HepG2 (cell line): ENCODE data around the gene PRM2. TPM values are rescaled to one million over a fixed set of nuclear protein-coding genes. Genes with fewer than 3 reads are reported as not detected.
A peak's percentile ranks its signal among the peaks of the same experiment; 100 is the strongest.

Experiments used
- AGO1 ChIP-seq: fragments of 200-400 bp; formaldehyde crosslinking; IDR thresholded peaks from 2 replicates; pipeline ENCODE4 v1.6.1; 2017; ENCODE audit warnings: mild to moderate bottlenecking, low read depth, low read length, moderate library complexity; ENCODE audit not compliant: poor library complexity, severe bottlenecking
- ELF1 ChIP-seq: sonication (generic); formaldehyde crosslinking; IDR thresholded peaks from 2 replicates; pipeline ENCODE4 v1.4.0; 2020; ENCODE audit warnings: missing genetic modification reagents
- FIP1L1 ChIP-seq: fragments of 200-400 bp; formaldehyde crosslinking; IDR thresholded peaks from 2 replicates; pipeline ENCODE4 v1.6.1; 2018; ENCODE audit warnings: low read depth, mild to moderate bottlenecking, low read length, moderate library complexity, borderline replicate concordance; ENCODE audit not compliant: insufficient read depth
- HBP1 ChIP-seq: IDR thresholded peaks from 2 replicates; pipeline ENCODE4 v1.6.1; 2016; ENCODE audit warnings: low read depth, control low read depth
- HMGA1 ChIP-seq: sonication (generic); formaldehyde crosslinking; conservative IDR thresholded peaks from 2 replicates; pipeline ENCODE4 v1.4.0; 2020; ENCODE audit warnings: missing genetic modification reagents
- KDM4B ChIP-seq: sonication (generic); formaldehyde crosslinking; IDR thresholded peaks from 2 replicates; pipeline ENCODE4 v1.4.0; 2020; ENCODE audit warnings: missing genetic modification reagents
- MIXL1 ChIP-seq: IDR thresholded peaks from 2 replicates; pipeline ENCODE4 v1.6.1; 2016
- MTF2 ChIP-seq: sonication (generic); formaldehyde crosslinking; IDR thresholded peaks from 2 replicates; pipeline ENCODE4 v1.5.0; 2020; ENCODE audit warnings: missing genetic modification reagents, borderline replicate concordance
- PAWR ChIP-seq: sonication (generic); formaldehyde crosslinking; IDR thresholded peaks from 2 replicates; pipeline ENCODE4 v1.4.0; 2020; ENCODE audit warnings: missing genetic modification reagents, mild to moderate bottlenecking, borderline replicate concordance
- PBX3 ChIP-seq: sonication (generic); formaldehyde crosslinking; IDR thresholded peaks from 2 replicates; pipeline ENCODE4 v1.8.1; 2023; ENCODE audit warnings: missing genetic modification reagents, inconsistent platforms, borderline replicate concordance
- SALL1 ChIP-seq: sonication (generic); formaldehyde crosslinking; IDR thresholded peaks from 2 replicates; pipeline ENCODE4 v1.8.0; 2022; ENCODE audit warnings: mild to moderate bottlenecking, missing genetic modification reagents
- SRSF4 ChIP-seq: fragments of 200-400 bp; formaldehyde crosslinking; IDR thresholded peaks from one replicate; pipeline ENCODE4 v1.6.1; 2018; ENCODE audit warnings: mild to moderate bottlenecking, low read depth, low read length, moderate library complexity; ENCODE audit not compliant: poor library complexity, severe bottlenecking
- SRSF9 ChIP-seq: fragments of 200-400 bp; formaldehyde crosslinking; IDR thresholded peaks from 2 replicates; pipeline ENCODE4 v1.6.1; 2018; ENCODE audit warnings: borderline replicate concordance, mild to moderate bottlenecking, low read depth, low read length; ENCODE audit not compliant: insufficient read depth, poor library complexity, severe bottlenecking
- SRY ChIP-seq: sonication (generic); formaldehyde crosslinking; IDR thresholded peaks from 2 replicates; pipeline ENCODE4 v1.8.0; 2022; ENCODE audit warnings: mild to moderate bottlenecking, missing genetic modification reagents
- ZFX ChIP-seq: sonication (generic); formaldehyde crosslinking; IDR thresholded peaks from 2 replicates; pipeline ENCODE4 v1.4.0; 2020; ENCODE audit warnings: mild to moderate bottlenecking, low read depth, missing genetic modification reagents, moderate library complexity
- ZFYVE20 ChIP-seq: sonication (generic); formaldehyde crosslinking; IDR thresholded peaks from 2 replicates; pipeline ENCODE4 v1.8.0; 2023; ENCODE audit warnings: low read depth, mild to moderate bottlenecking, moderate library complexity, missing genetic modification reagents, borderline replicate concordance
- ZNF20 ChIP-seq: sonication (generic); formaldehyde crosslinking; IDR thresholded peaks from 2 replicates; pipeline ENCODE4 v1.4.0; 2020; ENCODE audit warnings: mild to moderate bottlenecking, moderate library complexity, missing genetic modification reagents
- ZNF224 ChIP-seq: sonication (generic); formaldehyde crosslinking; IDR thresholded peaks from 2 replicates; pipeline ENCODE4 v1.5.0; 2020; ENCODE audit warnings: mild to moderate bottlenecking, missing genetic modification reagents
- ZNF350 ChIP-seq: sonication (generic); formaldehyde crosslinking; IDR thresholded peaks from 2 replicates; pipeline ENCODE4 v1.4.0; 2020; ENCODE audit warnings: mild to moderate bottlenecking, low read depth, missing genetic modification reagents, borderline replicate concordance
- ZNF570 ChIP-seq: sonication (generic); formaldehyde crosslinking; IDR thresholded peaks from 2 replicates; pipeline ENCODE4 v1.4.0; 2020; ENCODE audit warnings: mild to moderate bottlenecking, missing genetic modification reagents, borderline replicate concordance
- ZNF605 ChIP-seq: sonication (generic); formaldehyde crosslinking; IDR thresholded peaks from 2 replicates; pipeline ENCODE4 v1.8.0; 2022; ENCODE audit warnings: mild to moderate bottlenecking, missing genetic modification reagents
- ZNF615 ChIP-seq: sonication (generic); formaldehyde crosslinking; IDR thresholded peaks from 2 replicates; pipeline ENCODE4 v1.5.0; 2020; ENCODE audit warnings: mild to moderate bottlenecking, missing genetic modification reagents, borderline replicate concordance
- ZNF775 ChIP-seq: sonication (generic); formaldehyde crosslinking; IDR thresholded peaks from 2 replicates; pipeline ENCODE4 v1.4.0; 2020; ENCODE audit warnings: missing genetic modification reagents, mild to moderate bottlenecking, moderate library complexity, borderline replicate concordance
- polyA plus RNA-seq, 8 experiments: library from polyadenylated mRNA; depleted of rRNA in 3 of 8; stranded (reverse) in 7 of 8; unstranded in 1 of 8; fragments of >200 nt; fragmentation: Illumina TruSeq in 4 of 8; extraction: Trizol in 4 of 8; gene quantifications; 2 replicates each; pipeline versions ENCODE4 v1.2.1 to v1.2.3, GENCODE V29; 2011 to 2016; ENCODE audit warnings: low read depth in 4 of 8, missing spikeins in 1 of 8, mixed read lengths in 1 of 8; ENCODE audit not compliant: insufficient read depth in 1 of 8
- total RNA-seq, 5 experiments: library from RNA; depleted of rRNA; stranded (reverse); fragments of >200 nt; fragmentation: Illumina TruSeq; extraction: Trizol; gene quantifications; 2 replicates each; pipeline ENCODE4 v1.2.3, GENCODE V29; 2016; ENCODE audit warnings: low read depth in 1 of 5
- TF ChIP-seq, protein P1 (sequence below): sonication (generic); formaldehyde crosslinking; conservative IDR thresholded peaks from 2 replicates; pipeline ENCODE4 v1.8.0; 2022; ENCODE audit warnings: mild to moderate bottlenecking, moderate library complexity, missing genetic modification reagents

PRM2 gene
- total and polyA plus RNA-seq, 2 of the 13 experiments (the other 11 are each of a cell fraction or from before 2014, with no cell fraction given): 0.54 TPM; not detected in 1

DNA sequence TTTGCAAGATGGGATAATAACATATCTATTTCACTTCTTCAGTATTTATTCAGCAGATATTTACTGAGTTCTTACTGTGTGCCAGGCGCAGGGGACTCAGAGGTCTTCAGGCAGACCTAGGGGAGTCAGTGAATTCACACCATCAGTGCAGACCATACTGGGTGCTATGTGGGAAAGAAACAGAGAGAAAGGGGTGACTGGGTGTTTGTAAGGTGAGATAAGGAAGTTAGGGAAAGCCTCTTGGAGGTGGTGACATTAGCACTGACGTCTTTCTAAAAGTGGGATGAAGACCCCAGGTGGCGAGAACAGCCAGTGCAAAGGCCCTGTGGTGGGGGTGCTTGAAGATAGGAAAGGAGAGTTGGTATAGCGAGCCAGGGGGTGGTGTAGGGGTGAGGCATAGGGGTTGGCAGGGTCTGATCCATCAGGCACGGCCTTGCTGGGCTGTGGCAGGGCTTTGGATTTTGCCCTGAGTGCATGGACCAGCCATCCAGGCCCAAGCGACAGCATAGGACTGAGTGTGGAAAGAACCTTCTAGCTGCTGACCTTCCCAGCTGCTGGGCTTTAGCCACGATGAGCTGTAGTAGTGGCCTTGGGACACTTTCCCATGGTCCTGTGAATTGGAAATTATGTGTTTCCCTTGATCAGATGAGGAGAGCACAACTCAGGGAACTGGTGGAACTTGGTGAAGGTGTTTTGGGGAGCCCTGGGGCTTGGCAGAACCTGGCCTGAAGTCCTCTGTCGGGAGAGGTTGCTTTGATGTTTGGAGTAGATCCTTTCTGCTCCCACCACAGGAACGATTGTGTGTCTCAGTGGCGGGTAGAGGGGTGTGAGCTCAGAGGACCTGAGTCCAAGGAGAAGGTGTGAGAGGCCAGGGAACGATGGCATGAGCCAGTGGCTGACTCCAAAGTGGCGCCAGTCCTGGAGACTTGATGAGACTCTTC, 16.4 kb downstream of the PRM2 start (continued):
- TF ChIP-seq ZNF20 (no peak), HBP1 (CRISPR knock-in tag) (0 out of 2 replicates have a peak, but pooled peaks have one; percentile 28), ELF1 (CRISPR knock-in tag) (no peak), HMGA1 (CRISPR knock-in tag) (no peak), FIP1L1 (no peak), SALL1 (CRISPR knock-in tag) (peak; percentile 49; the same call in 1 of the 2 replicates), SRY (CRISPR knock-in tag) (no peak), AGO1 (no peak), PAWR (no peak), ZNF224 (CRISPR knock-in tag) (peak; percentile 58; the same call in 1 of the 2 replicates), ZFX (CRISPR knock-in tag) (peak; percentile 53), KDM4B (CRISPR knock-in tag) (no peak), ZNF775 (CRISPR knock-in tag) (no peak), SRSF9 (no peak), ZNF615 (CRISPR knock-in tag) (no peak), ZNF350 (CRISPR knock-in tag) (no peak), ZFYVE20 (CRISPR knock-in tag) (no peak), MTF2 (CRISPR knock-in tag) (no peak; the same call in 1 of the 2 replicates), MIXL1 (CRISPR knock-in tag) (no peak), PBX3 (CRISPR knock-in tag) (no peak), SRSF4 (no peak), ZNF605 (peak; percentile 53; the same call in 1 of the 2 replicates), ZNF570 (no peak)
- TF ChIP-seq, protein P1, sequence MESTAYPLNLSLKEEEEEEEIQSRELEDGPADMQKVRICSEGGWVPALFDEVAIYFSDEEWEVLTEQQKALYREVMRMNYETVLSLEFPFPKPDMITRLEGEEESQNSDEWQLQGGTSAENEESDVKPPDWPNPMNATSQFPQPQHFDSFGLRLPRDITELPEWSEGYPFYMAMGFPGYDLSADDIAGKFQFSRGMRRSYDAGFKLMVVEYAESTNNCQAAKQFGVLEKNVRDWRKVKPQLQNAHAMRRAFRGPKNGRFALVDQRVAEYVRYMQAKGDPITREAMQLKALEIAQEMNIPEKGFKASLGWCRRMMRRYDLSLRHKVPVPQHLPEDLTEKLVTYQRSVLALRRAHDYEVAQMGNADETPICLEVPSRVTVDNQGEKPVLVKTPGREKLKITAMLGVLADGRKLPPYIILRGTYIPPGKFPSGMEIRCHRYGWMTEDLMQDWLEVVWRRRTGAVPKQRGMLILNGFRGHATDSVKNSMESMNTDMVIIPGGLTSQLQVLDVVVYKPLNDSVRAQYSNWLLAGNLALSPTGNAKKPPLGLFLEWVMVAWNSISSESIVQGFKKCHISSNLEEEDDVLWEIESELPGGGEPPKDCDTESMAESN: no peak
